CD4-positive, CD25-positive, alpha-beta regulatory T cell (primary cell): ENCODE data around the gene TNIK. TPM values are rescaled to one million over a fixed set of nuclear protein-coding genes. Genes with fewer than 3 reads are reported as not detected.
A peak's percentile ranks its signal among the peaks of the same experiment; 100 is the strongest.

ENCODE experiments used
- ATAC-seq, 2 donors: fragments of 150-1000 bp; cut with Tn5 transposase; one replicate each; pipeline ENCODE4 v1.10.0; 2021; ENCODE audit warnings: low read depth in 2 of 2, moderate number of reproducible peaks in 2 of 2, moderate library complexity in 1 of 2
- DNase-seq, 3 donors: peaks; one replicate each; pipeline versions ENCODE4 v3.0.0 to v3.0.0-alpha.2; 2012 to 2022; ENCODE audit warnings: mixed read lengths in 1 of 3
- H3K27ac ChIP-seq: one replicate; pipeline ENCODE4 v1.7.0; 2013; ENCODE audit warnings: mild to moderate bottlenecking, low read length; ENCODE audit not compliant: insufficient read depth, poor library complexity, severe bottlenecking
- H3K27me3 ChIP-seq: one replicate; pipeline ENCODE4 v1.7.0; 2013; ENCODE audit warnings: low read length; ENCODE audit not compliant: control insufficient read depth, insufficient read depth
- H3K36me3 ChIP-seq: one replicate; pipeline ENCODE4 v1.7.0; 2013; ENCODE audit warnings: mild to moderate bottlenecking, low read length, moderate library complexity; ENCODE audit not compliant: control insufficient read depth, insufficient read depth
- H3K4me1 ChIP-seq: 2 replicates; pipeline ENCODE4 v1.7.0; 2013; ENCODE audit warnings: mild to moderate bottlenecking, low read length; ENCODE audit not compliant: insufficient read depth, control insufficient read depth, poor library complexity, severe bottlenecking
- H3K4me3 ChIP-seq: one replicate; pipeline ENCODE4 v1.7.0; 2013; ENCODE audit warnings: low read depth, mild to moderate bottlenecking, low read length, moderate library complexity
- H3K9me3 ChIP-seq, 2 experiments: 1 replicate in 1 of 2; 2 replicates in 1 of 2; pipeline ENCODE4 v1.7.0; 2013; ENCODE audit warnings: low read length in 2 of 2, mild to moderate bottlenecking in 1 of 2, moderate library complexity in 1 of 2; ENCODE audit not compliant: control insufficient read depth in 2 of 2
- H3K27ac Mint-ChIP-seq, 3 donors: one replicate each; pipeline ENCODE4 v1.8.0; 2020 to 2022; ENCODE audit warnings: mild to moderate bottlenecking in 3 of 3, mixed read lengths in 3 of 3, moderate library complexity in 2 of 3
- H3K27me3 Mint-ChIP-seq: one replicate; pipeline ENCODE4 v1.8.0; 2022; ENCODE audit warnings: mild to moderate bottlenecking, mixed read lengths
- H3K36me3 Mint-ChIP-seq: one replicate; pipeline ENCODE4 v1.8.0; 2020; ENCODE audit warnings: mixed read lengths
- H3K4me1 Mint-ChIP-seq, 4 donors: one replicate each; pipeline ENCODE4 v1.8.0; 2020 to 2022; ENCODE audit warnings: mixed read lengths in 4 of 4, mild to moderate bottlenecking in 1 of 4
- H3K4me3 Mint-ChIP-seq, 4 donors: one replicate each; pipeline ENCODE4 v1.8.0; 2020 to 2022; ENCODE audit warnings: mild to moderate bottlenecking in 4 of 4, mixed read lengths in 4 of 4, moderate library complexity in 3 of 4
- H3K9me3 Mint-ChIP-seq, 7 donors: one replicate each; pipeline ENCODE4 v1.8.0; 2020 to 2022; ENCODE audit warnings: mixed read lengths in 7 of 7, mild to moderate bottlenecking in 3 of 7, moderate library complexity in 2 of 7
- polyA plus RNA-seq, 4 donors: library from polyadenylated mRNA; unstranded; fragments of 300-500 nt; fragmentation: Illumina TruSeq; gene quantifications; one replicate each; pipeline ENCODE4 v1.2.3, GENCODE V29; 2021
- total RNA-seq: library from RNA; stranded (reverse); gene quantifications from one replicate; pipeline ENCODE4 v1.2.3, GENCODE V29; 2022

The TNIK gene
- total and polyA plus RNA-seq, 5 donors from 2014 or later, result 14.7 to 162 (median 22.3) TPM

DNA sequence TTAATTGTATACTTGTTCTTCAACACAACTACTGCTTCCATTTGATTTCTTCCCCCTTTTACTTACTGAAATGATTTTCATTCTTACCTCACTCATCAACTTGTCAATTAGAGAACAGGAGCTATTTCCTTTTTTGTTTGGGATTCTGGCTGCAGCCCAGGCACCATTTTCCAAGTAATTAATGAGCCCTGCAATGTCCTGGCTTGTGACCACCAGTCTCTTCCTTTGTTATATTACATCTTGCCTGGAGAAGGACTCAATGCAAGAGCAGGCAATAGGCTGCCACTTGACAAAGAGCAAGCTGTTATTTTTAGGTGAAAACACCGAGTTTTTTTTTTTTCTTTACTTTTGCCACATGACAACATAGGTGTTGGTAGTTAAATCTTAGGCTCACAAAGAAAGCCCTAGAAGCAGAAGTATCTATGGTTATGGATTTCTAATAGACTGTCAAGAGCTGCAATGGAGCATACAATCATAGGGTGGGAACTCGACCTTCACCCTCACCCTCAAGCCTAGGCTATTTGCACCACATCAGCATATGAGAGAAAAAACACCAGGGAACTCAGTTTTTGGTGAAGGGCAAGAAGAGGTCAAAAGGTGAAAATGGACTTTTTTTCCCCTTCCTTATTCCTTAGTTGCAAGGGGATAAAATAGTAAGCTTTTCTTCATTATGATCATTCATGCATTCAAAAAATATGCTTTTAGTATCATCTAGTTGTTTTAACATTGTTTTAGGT lies 114.9 kb downstream of the TNIK start:
- H3K27me3 ChIP-seq, result no peaks in the 10 kb centered on the region
- Mint-ChIP-seq H3K4me3 (no peak overlapping the region), H3K36me3 (peaks cover 36% of the 10 kb centered on the region), H3K9me3 (peaks cover 0 to 7% (median 0%) of the 10 kb centered on the region in 7 donors), H3K27ac (peak overlapping the region in 2 of 3 donors; percentile 14 to 27), H3K4me1 (peaks cover 32 to 78% (median 56%) of the 10 kb centered on the region in 4 donors), H3K27me3 (no peaks in the 10 kb centered on the region)
- no peaks in the 10 kb centered on the region for H3K9me3 ChIP-seq
- no peak overlapping the region for H3K4me3 ChIP-seq
- peaks cover 7% of the 10 kb centered on the region for H3K36me3 ChIP-seq
- H3K27ac ChIP-seq, result no peak overlapping the region
- H3K4me1 ChIP-seq, result no peaks in the 10 kb centered on the region
- ATAC-seq (no peak), DNase-seq (no peak)

DNA sequence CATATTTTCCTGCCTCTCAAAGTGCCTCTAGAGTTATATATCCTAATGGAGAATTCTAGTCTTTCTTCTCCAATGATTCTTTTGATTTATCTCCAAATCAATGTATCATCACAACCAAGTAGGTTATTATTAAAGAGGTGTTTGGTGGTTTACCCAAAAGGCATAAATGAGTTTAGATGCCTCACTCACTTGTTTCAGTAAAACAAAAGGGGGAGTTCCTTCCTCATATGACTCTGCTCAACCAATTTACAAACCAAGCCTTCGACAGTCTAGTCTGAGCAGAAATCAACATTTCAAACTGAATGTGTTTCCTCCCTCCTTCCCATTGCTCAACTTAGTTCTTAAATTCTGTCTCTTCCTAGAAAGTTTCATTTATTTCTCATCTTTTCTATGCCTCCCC lies 116.5 kb downstream of the TNIK start:
- Histone ChIP-seq H3K4me1 (no peaks in the 10 kb centered on the region), H3K9me3 (no peaks in the 10 kb centered on the region), H3K4me3 (no peak overlapping the region), H3K27me3 (no peaks in the 10 kb centered on the region), H3K27ac (no peak overlapping the region), H3K36me3 (peaks cover 7% of the 10 kb centered on the region)
- Mint-ChIP-seq H3K4me1 (peaks cover 30 to 73% (median 51%) of the 10 kb centered on the region in 4 donors), H3K27me3 (no peaks in the 10 kb centered on the region), H3K4me3 (no peak overlapping the region), H3K9me3 (peaks cover 0 to 7% (median 2%) of the 10 kb centered on the region in 7 donors), H3K36me3 (peaks cover 36% of the 10 kb centered on the region), H3K27ac (peak overlapping the region in 1 of 3 donors; percentile 40)
- DNase-seq (no peak), ATAC-seq (no peak)

DNA sequence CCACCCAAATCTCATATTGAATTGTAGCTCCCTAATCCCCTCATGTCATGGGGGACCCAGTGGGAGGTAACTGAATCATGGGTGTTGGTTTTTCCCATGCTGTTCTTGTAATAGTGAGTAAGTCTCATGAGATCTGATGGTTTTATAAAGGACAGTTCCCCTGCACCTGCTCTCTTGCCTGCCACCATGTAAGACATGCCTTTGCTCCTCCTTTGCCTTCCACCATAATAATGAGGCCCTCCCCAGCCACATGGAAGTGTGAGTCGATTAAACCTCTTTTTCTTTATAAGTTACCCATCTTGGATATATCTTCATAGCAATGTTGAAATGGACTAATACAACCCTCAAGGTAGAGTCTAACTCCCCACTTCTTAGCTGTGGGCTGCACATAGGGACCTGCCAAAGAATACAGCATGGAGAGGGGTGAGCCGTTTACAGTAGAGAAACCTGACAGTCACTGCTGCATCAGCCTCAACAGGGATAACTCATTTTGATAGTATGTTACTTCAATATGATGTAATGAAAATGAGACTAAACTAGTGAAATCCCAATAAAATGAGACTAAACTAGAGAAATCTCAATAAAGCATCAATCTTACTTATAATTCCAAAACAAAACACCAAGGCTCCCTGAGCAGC lies 117.3 kb downstream of the TNIK start:
- no peak overlapping the region for H3K4me3 ChIP-seq
- Mint-ChIP-seq H3K4me3 (no peak overlapping the region), H3K36me3 (peaks cover 36% of the 10 kb centered on the region), H3K27me3 (no peaks in the 10 kb centered on the region), H3K27ac (no peak overlapping the region), H3K9me3 (peaks cover 0 to 7% (median 2%) of the 10 kb centered on the region in 7 donors), H3K4me1 (peaks cover 28 to 70% (median 53%) of the 10 kb centered on the region in 4 donors)
- ATAC-seq (no peak), DNase-seq (no peak)
- no peaks in the 10 kb centered on the region for H3K4me1 ChIP-seq
- no peaks in the 10 kb centered on the region for H3K27me3 ChIP-seq
- peaks cover 7% of the 10 kb centered on the region for H3K36me3 ChIP-seq
- no peaks in the 10 kb centered on the region for H3K9me3 ChIP-seq
- H3K27ac ChIP-seq, result no peak overlapping the region

DNA sequence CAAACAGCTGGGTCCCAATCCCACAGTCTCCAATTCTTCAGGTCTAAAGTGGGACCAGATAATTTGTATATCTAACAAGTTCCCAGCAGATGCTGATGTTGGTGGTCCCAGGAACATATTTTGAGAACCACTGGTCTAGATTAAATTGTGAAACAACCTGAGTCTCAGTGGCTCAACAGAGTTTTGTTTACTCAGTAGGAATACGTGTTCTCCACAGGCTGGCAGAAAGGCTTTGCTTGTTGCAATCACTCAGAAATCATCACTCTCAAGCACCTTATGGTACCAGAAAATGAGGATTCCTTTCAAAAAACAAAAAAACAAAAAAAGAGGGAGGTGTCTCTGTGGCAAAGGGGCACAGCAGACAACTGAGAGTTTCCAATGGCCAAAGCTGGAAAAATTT lies 118.0 kb downstream of the TNIK start:
- ATAC-seq (no peak), DNase-seq (no peak)
- H3K4me1 Mint-ChIP-seq, result peaks cover 21 to 69% (median 52%) of the 10 kb centered on the region in 4 donors
- peaks cover 36% of the 10 kb centered on the region for H3K36me3 Mint-ChIP-seq
- Histone ChIP-seq H3K4me3 (no peak overlapping the region), H3K4me1 (no peaks in the 10 kb centered on the region), H3K27me3 (no peaks in the 10 kb centered on the region), H3K36me3 (peaks cover 7% of the 10 kb centered on the region), H3K9me3 (no peaks in the 10 kb centered on the region), H3K27ac (no peak overlapping the region)
- H3K27ac Mint-ChIP-seq, result no peak overlapping the region
- no peak overlapping the region for H3K4me3 Mint-ChIP-seq
- no peaks in the 10 kb centered on the region for H3K27me3 Mint-ChIP-seq
- peaks cover 0 to 7% (median 2%) of the 10 kb centered on the region in 7 donors for H3K9me3 Mint-ChIP-seq

DNA sequence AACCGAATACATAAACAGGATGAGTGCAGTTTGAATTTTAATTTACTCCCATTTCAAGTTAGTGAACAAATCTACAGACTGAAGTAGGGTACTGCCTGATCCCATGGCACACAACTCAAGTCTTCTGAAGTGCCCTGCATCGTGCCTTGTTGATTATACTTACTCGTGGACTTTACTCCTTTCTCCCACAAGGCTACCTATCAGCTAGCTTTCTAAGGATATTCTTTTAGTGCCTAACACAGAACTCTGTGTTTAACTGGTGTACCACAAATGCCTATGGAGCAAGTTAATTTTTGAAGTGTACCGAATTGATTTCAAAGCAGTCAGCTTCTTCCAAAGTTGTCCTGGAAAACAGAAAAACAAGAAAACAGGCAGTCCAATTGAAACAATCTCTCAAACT lies 119.8 kb downstream of the TNIK start:
- Mint-ChIP-seq H3K27me3 (no peaks in the 10 kb centered on the region), H3K4me1 (peaks cover 24 to 71% (median 49%) of the 10 kb centered on the region in 4 donors), H3K4me3 (no peak overlapping the region), H3K27ac (peak overlapping the region in 1 of 3 donors; percentile 17), H3K36me3 (peaks cover 25% of the 10 kb centered on the region), H3K9me3 (peaks cover 0 to 5% (median 2%) of the 10 kb centered on the region in 7 donors)
- no peaks in the 10 kb centered on the region for H3K27me3 ChIP-seq
- no peak for DNase-seq
- no peaks in the 10 kb centered on the region for H3K9me3 ChIP-seq
- no peak overlapping the region for H3K4me3 ChIP-seq
- no peak for ATAC-seq
- no peaks in the 10 kb centered on the region for H3K4me1 ChIP-seq
- H3K27ac ChIP-seq, result no peak overlapping the region
- H3K36me3 ChIP-seq, result peaks cover 7% of the 10 kb centered on the region

DNA sequence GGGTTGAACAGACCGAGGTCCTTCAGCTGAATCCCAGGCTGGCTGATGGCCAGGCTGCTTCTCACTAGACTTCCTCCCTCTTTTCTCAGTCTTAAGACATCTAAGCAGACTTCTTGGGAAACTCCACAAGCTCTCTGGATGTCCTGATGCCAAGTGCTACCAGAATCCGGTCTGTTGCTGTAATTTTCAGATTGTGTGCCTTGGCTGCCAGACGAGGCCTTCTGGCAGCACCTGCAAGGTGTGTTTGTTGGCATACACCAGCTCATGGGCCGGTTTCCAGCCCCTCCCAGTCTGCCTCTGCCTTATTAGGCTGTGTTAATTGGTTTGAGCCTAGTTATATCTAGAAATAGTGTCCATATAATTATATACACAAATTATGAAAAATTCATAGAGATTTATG lies 120.6 kb downstream of the TNIK start:
- peaks cover 7% of the 10 kb centered on the region for H3K36me3 ChIP-seq
- H3K27ac Mint-ChIP-seq, result no peak overlapping the region

DNA sequence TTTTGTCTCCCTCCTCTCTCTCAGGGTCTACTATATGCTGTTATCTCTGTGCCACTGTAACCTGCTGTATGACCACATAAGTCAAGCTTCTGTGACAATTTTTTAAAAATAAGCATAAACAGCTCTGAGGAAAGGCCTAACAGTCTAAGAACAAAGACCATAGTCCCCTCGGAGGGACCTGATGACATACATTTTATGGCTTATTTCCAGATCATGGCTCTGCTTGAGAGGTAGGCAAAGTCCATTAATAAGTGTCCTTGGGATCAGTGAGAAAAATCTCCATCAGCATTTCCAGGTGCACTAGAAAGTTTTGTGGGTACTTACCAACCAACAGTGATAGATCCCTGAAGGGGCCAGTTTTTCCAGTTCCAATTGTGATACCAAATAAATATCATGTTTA lies 123.8 kb downstream of the TNIK start:
- Mint-ChIP-seq H3K4me3 (peak overlapping the region in 1 of 4 donors; percentile 6), H3K4me1 (peaks cover 30 to 62% (median 49%) of the 10 kb centered on the region in 4 donors), H3K36me3 (peaks cover 4% of the 10 kb centered on the region), H3K27ac (peak overlapping the region; percentile 3 to 9 (median 5)), H3K27me3 (no peaks in the 10 kb centered on the region), H3K9me3 (peaks cover 0 to 4% (median 0%) of the 10 kb centered on the region in 7 donors)
- Histone ChIP-seq H3K27ac (no peak overlapping the region), H3K4me1 (no peaks in the 10 kb centered on the region), H3K27me3 (no peaks in the 10 kb centered on the region), H3K36me3 (peaks cover 3% of the 10 kb centered on the region), H3K9me3 (no peaks in the 10 kb centered on the region), H3K4me3 (no peak overlapping the region)
- DNase-seq (no peak), ATAC-seq (no peak)

More for the DNA sequence above, 120.6 kb downstream of the TNIK start:
- Mint-ChIP-seq H3K9me3 (peaks cover 0 to 4% (median 2%) of the 10 kb centered on the region in 7 donors), H3K4me1 (peaks cover 25 to 72% (median 51%) of the 10 kb centered on the region in 4 donors), H3K4me3 (no peak overlapping the region), H3K36me3 (peaks cover 17% of the 10 kb centered on the region), H3K27me3 (no peaks in the 10 kb centered on the region)
- Histone ChIP-seq H3K9me3 (no peaks in the 10 kb centered on the region), H3K4me1 (no peaks in the 10 kb centered on the region), H3K27ac (no peak overlapping the region), H3K4me3 (no peak overlapping the region), H3K27me3 (no peaks in the 10 kb centered on the region)
- ATAC-seq (no peak), DNase-seq (no peak)
